Measurements from ENCODE around the gene MAP3K14.

The MAP3K14 gene

GRCh38 chr17:45298546-45299285, 18.1 kb downstream of the MAP3K14 start:
- Histone ChIP-seq H3K9me3 (ENCODE audit: control insufficient read depth, insufficient read depth, low read length) (no peaks in the 10 kb centered on the region), H3K9me2 (replicated peaks; ENCODE audit: control insufficient read depth, low read length) (no peaks in the 10 kb centered on the region), H4K20me1 (ENCODE audit: control insufficient read depth, insufficient read depth, low read depth, low read length) (peaks cover 2% of the 10 kb centered on the region; the same call in 1 of the 2 replicates), H3K79me2 (ENCODE audit: control insufficient read depth, low read length) (peaks cover 74% of the 10 kb centered on the region), H3K4me2 (ENCODE audit: low read length) (no peak overlapping the region), H3K4me1 (ENCODE audit: control insufficient read depth, low read length) (peaks cover 71% of the 10 kb centered on the region), H3F3A (ENCODE audit: control insufficient read depth, insufficient read depth) (0 out of 2 replicates have a peak, but pooled peaks cover 6% of the 10 kb centered on the region), H3K27me3 (ENCODE audit: control insufficient read depth, low read length) (no peaks in the 10 kb centered on the region), H3K36me3 (ENCODE audit: control insufficient read depth, low read length) (peaks cover 9% of the 10 kb centered on the region; the same call in 1 of the 2 replicates), H3K4me3 (ENCODE audit: low read length) (no peak overlapping the region), H3K27ac (ENCODE audit: low read depth, low read length) (no peak overlapping the region)
- TF ChIP-seq CTCF (IDR thresholded peaks at IDR 0.05; ENCODE audit: low read depth, low read length, poor library complexity, severe bottlenecking): no peak
- no peak for TF ChIP-seq EZH2phosphoT487 (IDR thresholded peaks at IDR 0.05; ENCODE audit: borderline replicate concordance, low read length)

GRCh38 chr17:45296833-45297124, 20.0 kb downstream of the MAP3K14 start:
- 0 out of 2 replicates have a peak, but pooled peaks cover 2% of the 10 kb centered on the region for H3F3A ChIP-seq (ENCODE audit: control insufficient read depth, insufficient read depth)
- H3K4me1 ChIP-seq (ENCODE audit: control insufficient read depth, low read length): peaks cover 63% of the 10 kb centered on the region
- no peaks in the 10 kb centered on the region for H3K9me2 ChIP-seq (replicated peaks; ENCODE audit: control insufficient read depth, low read length)
- peaks cover 9% of the 10 kb centered on the region; the same call in 1 of the 2 replicates for H3K36me3 ChIP-seq (ENCODE audit: control insufficient read depth, low read length)
- H3K27me3 ChIP-seq (ENCODE audit: control insufficient read depth, low read length): no peaks in the 10 kb centered on the region
- peaks cover 2% of the 10 kb centered on the region; the same call in 1 of the 2 replicates for H4K20me1 ChIP-seq (ENCODE audit: control insufficient read depth, insufficient read depth, low read depth, low read length)
- H3K27ac ChIP-seq (ENCODE audit: low read depth, low read length): no peak overlapping the region
- H3K79me2 ChIP-seq (ENCODE audit: control insufficient read depth, low read length): peaks cover 74% of the 10 kb centered on the region
- H3K4me2 ChIP-seq (ENCODE audit: low read length): no peak overlapping the region; the same call in 1 of the 2 replicates
- no peaks in the 10 kb centered on the region for H3K9me3 ChIP-seq (ENCODE audit: control insufficient read depth, insufficient read depth, low read length)
- TF ChIP-seq CTCF (IDR thresholded peaks at IDR 0.05; ENCODE audit: low read depth, low read length, poor library complexity, severe bottlenecking) (no peak), EZH2phosphoT487 (IDR thresholded peaks at IDR 0.05; ENCODE audit: borderline replicate concordance, low read length) (no peak)
- no peak overlapping the region for H3K4me3 ChIP-seq (ENCODE audit: low read length)

- Histone ChIP-seq H3K27ac (ENCODE audit: low read depth, low read length) (no peak overlapping the region), H3K4me3 (ENCODE audit: low read length) (no peak overlapping the region), H3K9me2 (replicated peaks; ENCODE audit: control insufficient read depth, low read length) (no peaks in the 10 kb centered on the region), H3K79me2 (ENCODE audit: control insufficient read depth, low read length) (peaks cover 70% of the 10 kb centered on the region), H3K4me2 (ENCODE audit: low read length) (peak overlapping the region; percentile 22), H4K20me1 (ENCODE audit: control insufficient read depth, insufficient read depth, low read depth, low read length) (peaks cover 2% of the 10 kb centered on the region; the same call in 1 of the 2 replicates), H3K9me3 (ENCODE audit: control insufficient read depth, insufficient read depth, low read length) (no peaks in the 10 kb centered on the region), H3K36me3 (ENCODE audit: control insufficient read depth, low read length) (peaks cover 9% of the 10 kb centered on the region; the same call in 1 of the 2 replicates), H3F3A (ENCODE audit: control insufficient read depth, insufficient read depth) (no peaks in the 10 kb centered on the region), H3K4me1 (ENCODE audit: control insufficient read depth, low read length) (peaks cover 63% of the 10 kb centered on the region), H3K27me3 (ENCODE audit: control insufficient read depth, low read length) (no peaks in the 10 kb centered on the region)
- TF ChIP-seq CTCF (IDR thresholded peaks at IDR 0.05; ENCODE audit: low read depth, low read length, poor library complexity, severe bottlenecking) (no peak), EZH2phosphoT487 (IDR thresholded peaks at IDR 0.05; ENCODE audit: borderline replicate concordance, low read length) (no peak)
These were observed 20.6 kb downstream of the MAP3K14 start for GRCh38 chr17:45296003-45296832.

Measured in DOHH2 (cell line).